ENCODE results near the gene TTC9. TPM values are rescaled to one million over a fixed set of nuclear protein-coding genes. Genes with fewer than 3 reads are reported as not detected.
A peak's percentile ranks its signal among the peaks of the same experiment; 100 is the strongest.

Gene TTC9
- total and polyA plus RNA-seq, 7 experiments from 2014 or later: 10.1 to 35.5 (median 14.0) TPM

DNA sequence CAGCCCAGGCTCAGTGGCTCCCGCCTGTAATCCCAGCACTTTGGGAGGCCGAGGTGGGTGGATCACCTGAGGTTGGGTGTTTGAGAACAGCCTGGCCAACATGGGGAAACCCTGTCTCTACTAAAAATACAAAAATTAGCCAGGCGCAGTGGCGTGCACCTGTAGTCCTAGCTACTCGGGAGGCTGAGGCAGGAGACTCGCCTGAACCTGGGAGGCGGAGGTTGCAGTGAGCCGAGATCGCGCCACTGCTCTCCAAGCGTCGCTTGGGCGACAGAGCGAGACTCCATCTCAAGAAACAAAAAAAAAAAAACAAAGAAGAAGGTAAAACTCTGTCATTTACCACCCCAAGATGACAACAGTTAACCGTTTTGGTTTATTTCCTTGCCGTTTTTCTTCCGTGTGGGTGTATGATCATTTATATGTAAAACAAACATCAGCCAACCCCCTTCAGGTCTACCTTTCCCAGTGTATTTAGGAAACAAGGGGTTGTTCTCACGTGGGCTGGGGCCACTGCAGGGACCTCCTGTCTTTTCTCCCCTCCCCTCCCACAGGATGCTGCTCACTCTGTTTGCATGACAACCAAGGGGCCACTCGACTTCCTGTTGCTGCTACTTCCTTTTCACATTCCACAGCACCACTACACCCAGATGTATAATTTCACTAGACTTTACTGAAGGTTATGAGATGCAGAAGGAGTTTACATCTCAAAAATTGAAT is 13.6 kb downstream of the TTC9 start:
- Histone ChIP-seq H3K27me3 (ENCODE audit: control insufficient read depth in 2 of 2, insufficient read depth in 2 of 2, low read length in 2 of 2) (no peaks in the 10 kb centered on the region), H3K27ac (ENCODE audit: low read depth, low read length) (peak overlapping the region; percentile 84), H3K4me1 (ENCODE audit: control insufficient read depth in 2 of 2, insufficient read depth in 2 of 2, low read length in 2 of 2) (peaks cover 60 to 83% of the 10 kb centered on the region in 2 donors), H3K4me3 (ENCODE audit: low read length) (peak overlapping the region; percentile 43), H3K9me3 (ENCODE audit: control insufficient read depth in 2 of 3, low read length in 3 of 3) (no peaks in the 10 kb centered on the region), H3K36me3 (ENCODE audit: control insufficient read depth in 2 of 3, insufficient read depth in 3 of 3, low read length in 3 of 3) (peaks cover 0 to 4% (median 0%) of the 10 kb centered on the region in 3 experiments)
- Mint-ChIP-seq H3K36me3 (peaks cover 0 to 43% (median 18%) of the 10 kb centered on the region in 5 donors), H3K27me3 (no peaks in the 10 kb centered on the region), H3K27ac (peak overlapping the region; percentile 94 to 99 (median 98)), H3K9me3 (peaks cover 0 to 3% (median 0%) of the 10 kb centered on the region in 11 donors), H3K4me1 (peaks cover 66 to 98% (median 94%) of the 10 kb centered on the region in 7 donors), H3K4me3 (peak overlapping the region; percentile 76 to 89 (median 85))
- DNase-seq: peak; percentile 29 to 93 (median 91)
- CTCF ChIA-PET: interaction anchor here (1.5 to 5.6 kb wide), 2 partner anchors 12 to 34 kb away, joined by 4 to 63 read pairs; partner anchors contain the start of gene TTC9
- POLR2A ChIA-PET: interaction anchor here (0.7 to 13.4 kb wide), 5 partner anchors 8 to 24 kb away, joined by 3 to 313 read pairs (median 5); partner anchors contain the start of gene TTC9
- intact Hi-C loops (cut with micrococcal nuclease): loop anchor here (1.0 to 10.0 kb wide), 11 partner anchors 14 to 1040 kb away; partner anchors contain the start of genes MAP3K9 (in 2 of the 2), MED6 (in 2 of the 2), TTC9 (in 2 of the 2) and COX16 (in 1 of the 2)
- ATAC-seq: peak; percentile 95

GRCh38 chr14:70658899-70659298 is 17.2 kb downstream of the TTC9 start:
- H3K4me3 ChIP-seq (ENCODE audit: low read length): peak overlapping the region; percentile 13
- peaks cover 65 to 90% of the 10 kb centered on the region in 2 donors for H3K4me1 ChIP-seq (ENCODE audit: control insufficient read depth in 2 of 2, insufficient read depth in 2 of 2, low read length in 2 of 2)
- H3K36me3 Mint-ChIP-seq: peaks cover 0 to 43% (median 13%) of the 10 kb centered on the region in 5 donors
- CTCF ChIA-PET: interaction anchor here (1.2 to 5.6 kb wide), 8 partner anchors 10 to 55 kb away, joined by 3 to 63 read pairs (median 5); partner anchors contain the start of gene TTC9
- H3K27me3 ChIP-seq (ENCODE audit: control insufficient read depth in 2 of 2, insufficient read depth in 2 of 2, low read length in 2 of 2): no peaks in the 10 kb centered on the region
- no peaks in the 10 kb centered on the region for H3K27me3 Mint-ChIP-seq
- DNase-seq: peak in 7 of 9 donors; percentile 28 to 67 (median 51)
- peak overlapping the region; percentile 39 to 88 (median 80) for H3K4me3 Mint-ChIP-seq
- peaks cover 0 to 3% (median 0%) of the 10 kb centered on the region in 11 donors for H3K9me3 Mint-ChIP-seq
- intact Hi-C loops (cut with micrococcal nuclease): loop anchor here (5.0 to 10.0 kb wide), 5 partner anchors 233 to 1044 kb away; partner anchors contain the start of genes COX16 (in 1 of the 2), SIPA1L1 (in 1 of the 2), SRSF5 (in 1 of the 2) and SUSD6 (in 1 of the 2)
- H3K27ac ChIP-seq (ENCODE audit: low read depth, low read length): peak overlapping the region; percentile 84
- H3K27ac Mint-ChIP-seq: peak overlapping the region; percentile 90 to 99 (median 96)
- H3K9me3 ChIP-seq (ENCODE audit: control insufficient read depth in 2 of 3, low read length in 3 of 3): no peaks in the 10 kb centered on the region
- POLR2A ChIA-PET: interaction anchor here (0.6 to 13.4 kb wide), 12 partner anchors 10 to 248 kb away, joined by 3 to 313 read pairs (median 3); partner anchors contain the start of genes PCNX1 and TTC9
- peak; percentile 37 for ATAC-seq
- H3K4me1 Mint-ChIP-seq: peaks cover 67 to 98% (median 92%) of the 10 kb centered on the region in 7 donors
- H3K36me3 ChIP-seq (ENCODE audit: control insufficient read depth in 2 of 3, insufficient read depth in 3 of 3, low read length in 3 of 3): peaks cover 0 to 5% (median 0%) of the 10 kb centered on the region in 3 experiments

DNA sequence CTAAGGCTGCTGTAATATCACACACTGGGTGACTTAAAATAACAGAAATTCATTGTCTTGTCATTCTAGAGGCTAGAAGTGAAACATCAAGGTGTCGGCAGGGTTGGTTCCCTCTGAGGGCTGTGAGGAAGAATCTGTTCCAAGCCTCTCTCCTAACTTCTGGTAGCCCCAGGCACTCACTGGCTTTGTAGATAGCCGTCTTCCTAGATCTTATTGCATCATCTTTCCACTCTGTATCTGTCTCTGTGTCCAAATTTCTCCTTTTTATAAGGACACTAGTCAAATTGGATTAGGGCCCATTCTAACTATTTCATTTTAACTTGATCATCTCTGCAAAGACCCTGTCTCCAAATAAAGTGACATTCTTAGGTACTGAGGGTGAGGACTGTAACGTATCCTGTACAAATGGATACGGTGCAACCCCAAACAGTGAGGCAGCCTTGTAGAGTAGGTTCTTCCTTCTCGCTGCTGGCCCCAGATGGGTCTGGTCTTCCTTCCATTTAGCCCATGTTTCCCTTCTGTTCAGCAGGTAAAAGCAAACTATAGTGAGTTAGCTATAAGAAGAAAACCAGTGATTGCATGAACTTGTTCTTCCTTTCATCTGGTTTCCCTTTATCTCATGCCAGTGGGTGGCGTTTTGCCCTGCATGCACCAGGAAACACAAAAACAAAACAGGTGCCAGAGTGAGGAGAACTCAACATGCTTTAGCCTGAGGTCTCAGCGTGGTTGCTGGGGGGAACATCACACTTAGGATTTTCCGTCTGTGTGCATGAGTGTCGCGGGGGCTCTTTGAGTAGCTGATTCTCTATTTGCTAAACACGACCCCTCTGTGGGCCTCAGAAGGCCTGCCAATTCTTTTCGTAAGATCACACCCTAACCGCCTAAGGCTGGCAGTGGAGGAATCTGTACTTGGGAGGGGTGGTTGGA is 19.5 kb downstream of the TTC9 start:
- Histone ChIP-seq H3K4me3 (ENCODE audit: low read length) (peak overlapping the region; percentile 48), H3K27ac (ENCODE audit: low read depth, low read length) (peak overlapping the region; percentile 84), H3K4me1 (ENCODE audit: control insufficient read depth in 2 of 2, insufficient read depth in 2 of 2, low read length in 2 of 2) (peaks cover 46 to 93% of the 10 kb centered on the region in 2 donors), H3K9me3 (ENCODE audit: control insufficient read depth in 2 of 3, low read length in 3 of 3) (no peaks in the 10 kb centered on the region), H3K27me3 (ENCODE audit: control insufficient read depth in 2 of 2, insufficient read depth in 2 of 2, low read length in 2 of 2) (no peaks in the 10 kb centered on the region), H3K36me3 (ENCODE audit: control insufficient read depth in 2 of 3, insufficient read depth in 3 of 3, low read length in 3 of 3) (peaks cover 0 to 5% (median 0%) of the 10 kb centered on the region in 3 experiments)
- intact Hi-C loops (cut with micrococcal nuclease): loop anchor here (1.0 to 2.0 kb wide), 10 partner anchors 9 to 61 kb away; partner anchors contain the start of genes MED6 (in 1 of the 2) and TTC9 (in 1 of the 2)
- Mint-ChIP-seq H3K27me3 (no peaks in the 10 kb centered on the region), H3K36me3 (peaks cover 0 to 33% (median 18%) of the 10 kb centered on the region in 5 donors), H3K4me1 (peaks cover 68 to 100% (median 90%) of the 10 kb centered on the region in 7 donors), H3K27ac (peak overlapping the region; percentile 90 to 99 (median 96)), H3K9me3 (peaks cover 0 to 3% (median 0%) of the 10 kb centered on the region in 11 donors), H3K4me3 (peak overlapping the region; percentile 67 to 88 (median 80))
- ChIA-PET POLR2A (interaction anchor here (0.8 to 13.4 kb wide), 8 partner anchors 9 to 59 kb away, joined by 3 to 313 read pairs (median 6); partner anchors contain the start of gene TTC9), CTCF (interaction anchor here (0.6 to 3.1 kb wide), 11 partner anchors 12 to 156 kb away, joined by 3 to 21 read pairs (median 4); partner anchors contain the start of gene TTC9)
- ATAC-seq (peak; percentile 86), DNase-seq (peak; percentile 8 to 85 (median 78))

DNA sequence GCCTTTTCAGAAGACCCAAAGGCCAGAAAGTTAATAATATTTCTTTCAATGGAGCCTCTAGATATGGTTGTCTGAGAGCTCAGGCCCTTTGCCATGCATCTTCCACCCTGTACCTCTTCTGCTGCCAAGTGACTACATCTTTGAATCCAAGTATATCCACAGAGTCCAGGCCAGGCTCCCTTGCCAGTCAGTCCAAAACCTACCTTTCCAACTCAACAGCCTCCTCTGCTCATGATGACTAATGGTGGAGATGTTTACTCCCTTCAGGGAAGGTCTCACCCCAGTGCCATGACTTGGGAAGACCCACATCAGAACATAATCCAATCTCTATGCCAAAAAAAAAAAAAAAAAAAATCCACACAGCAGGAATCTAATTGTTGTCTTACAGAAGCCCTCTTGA is 20.4 kb downstream of the TTC9 start:
- ChIA-PET CTCF (interaction anchor here (0.9 to 3.1 kb wide), 6 partner anchors 13 to 51 kb away, joined by 3 to 21 read pairs (median 4); partner anchors contain the start of gene TTC9), POLR2A (interaction anchor here (0.8 to 13.4 kb wide), 5 partner anchors 10 to 32 kb away, joined by 3 to 313 read pairs (median 6); partner anchors contain the start of gene TTC9)
- Histone ChIP-seq H3K4me3 (ENCODE audit: low read length) (peak overlapping the region; percentile 18), H3K9me3 (ENCODE audit: control insufficient read depth in 2 of 3, low read length in 3 of 3) (no peaks in the 10 kb centered on the region), H3K36me3 (ENCODE audit: control insufficient read depth in 2 of 3, insufficient read depth in 3 of 3, low read length in 3 of 3) (peaks cover 0 to 5% (median under 1%) of the 10 kb centered on the region in 3 experiments), H3K27me3 (ENCODE audit: control insufficient read depth in 2 of 2, insufficient read depth in 2 of 2, low read length in 2 of 2) (no peaks in the 10 kb centered on the region), H3K27ac (ENCODE audit: low read depth, low read length) (peak overlapping the region; percentile 84), H3K4me1 (ENCODE audit: control insufficient read depth in 2 of 2, insufficient read depth in 2 of 2, low read length in 2 of 2) (peaks cover 42 to 93% of the 10 kb centered on the region in 2 donors)
- intact Hi-C loops (cut with micrococcal nuclease): no loop called here
- H3K4me3 Mint-ChIP-seq: peak overlapping the region; percentile 26 to 88 (median 80)
- ATAC-seq (no peak), DNase-seq (no peak)
- peaks cover 67 to 100% (median 90%) of the 10 kb centered on the region in 7 donors for H3K4me1 Mint-ChIP-seq
- H3K27me3 Mint-ChIP-seq: no peaks in the 10 kb centered on the region
- peak overlapping the region; percentile 90 to 99 (median 96) for H3K27ac Mint-ChIP-seq
- H3K9me3 Mint-ChIP-seq: peaks cover 0 to 3% (median 0%) of the 10 kb centered on the region in 11 donors
- H3K36me3 Mint-ChIP-seq: peaks cover 0 to 28% (median 23%) of the 10 kb centered on the region in 5 donors

DNA sequence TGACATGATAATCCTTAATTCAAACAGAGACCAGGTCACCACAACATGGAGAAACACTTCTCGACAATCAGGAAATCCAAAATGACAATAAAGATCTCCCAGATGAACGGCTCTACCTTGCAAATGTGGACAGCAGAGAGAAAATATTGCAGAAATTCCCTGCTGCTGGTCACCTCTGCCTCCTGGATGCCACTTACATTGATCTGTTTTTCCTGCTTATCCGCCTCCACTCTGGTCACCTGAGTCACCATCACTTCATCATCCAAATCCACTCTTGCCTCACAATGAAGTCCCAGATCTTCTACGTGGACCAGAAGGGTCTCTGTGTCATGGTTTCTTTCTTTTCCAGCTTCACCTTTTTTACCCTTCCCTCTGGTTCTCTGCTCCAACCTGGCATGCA is 21.1 kb downstream of the TTC9 start:
- peak overlapping the region; percentile 20 to 88 (median 73) for H3K4me3 Mint-ChIP-seq

More for the DNA sequence above, 21.1 kb downstream of the TTC9 start:
- peak overlapping the region; percentile 84 for H3K27ac ChIP-seq (ENCODE audit: low read depth, low read length)
- peaks cover 0 to 8% (median 5%) of the 10 kb centered on the region in 3 experiments for H3K36me3 ChIP-seq (ENCODE audit: control insufficient read depth in 2 of 3, insufficient read depth in 3 of 3, low read length in 3 of 3)
- intact Hi-C loops (cut with micrococcal nuclease): no loop called here
- Mint-ChIP-seq H3K27ac (peak overlapping the region; percentile 2 to 99 (median 96)), H3K27me3 (no peaks in the 10 kb centered on the region), H3K9me3 (peaks cover 0 to 1% (median 0%) of the 10 kb centered on the region in 11 donors), H3K4me1 (peaks cover 65 to 99% (median 88%) of the 10 kb centered on the region in 7 donors), H3K36me3 (peaks cover 0 to 28% (median 24%) of the 10 kb centered on the region in 5 donors)
- POLR2A ChIA-PET: interaction anchor here (1.2 to 13.4 kb wide), 4 partner anchors 8 to 18 kb away, joined by 4 to 313 read pairs (median 8); partner anchors contain the start of gene TTC9
- H3K4me3 ChIP-seq (ENCODE audit: low read length): no peak overlapping the region
- H3K4me1 ChIP-seq (ENCODE audit: control insufficient read depth in 2 of 2, insufficient read depth in 2 of 2, low read length in 2 of 2): peaks cover 42 to 92% of the 10 kb centered on the region in 2 donors
- H3K27me3 ChIP-seq (ENCODE audit: control insufficient read depth in 2 of 2, insufficient read depth in 2 of 2, low read length in 2 of 2): no peaks in the 10 kb centered on the region
- CTCF ChIA-PET: interaction anchor here (0.6 to 1.1 kb wide), 4 partner anchors 9 to 154 kb away, joined by 3 to 5 read pairs (median 3); no protein-coding TSS in a partner anchor
- DNase-seq (no peak), ATAC-seq (no peak)
- H3K9me3 ChIP-seq (ENCODE audit: control insufficient read depth in 2 of 3, low read length in 3 of 3): no peaks in the 10 kb centered on the region

Measured in naive thymus-derived CD4-positive, alpha-beta T cell (primary cell).